K562 (cell line): ENCODE data around the gene PRKCE. TPM values are rescaled to one million over a fixed set of nuclear protein-coding genes. Genes with fewer than 3 reads are reported as not detected.

Experiments
- ATAC-seq: fragments of 200-7000 bp; cut with Tn5 transposase; 3 replicates; pipeline ENCODE4 v1.9.1; 2020; ENCODE audit warnings: moderate library complexity
- BruUV-seq: library from RNA; stranded (reverse); fragments of 400-500 nt; replicated peaks from 2 replicates; lab custom pipeline; 2021; lab: Mats Ljungman, UMichigan
- CTCF ChIA-PET: fragments of 300-600 bp; formaldehyde crosslinking; extraction: SDS; loops from one replicate; lab custom pipeline; 2021; ENCODE audit warnings: low intra/inter-chr PET ratio; lab: Yijun Ruan, JAX
- POLR2A ChIA-PET: fragments of 300-600, 350-650 bp; sonication (Branson Sonifier 250); formaldehyde crosslinking; extraction: SDS; loops from one replicate; lab custom pipeline; 2021; ENCODE audit warnings: antibody characterized with exemption, inconsistent platforms; lab: Yijun Ruan, JAX
- DNase-seq, 4 experiments: peaks; one replicate each; pipeline versions ENCODE4 v3.0.0 to v3.0.0-alpha.2; 2011 to 2018; ENCODE audit warnings: low spot score in 3 of 4, mixed read lengths in 3 of 4; ENCODE audit errors: extremely low read depth in 1 of 4
- FAIRE-seq: peaks from 2 replicates; lab custom pipeline; 2011; peaks lifted over from hg19 to GRCh38; lab: Jason Lieb, UNC
- H2AFZ ChIP-seq: 2 replicates; pipeline ENCODE4 v1.6.0; 2011; ENCODE audit warnings: low read depth, low read length, control low read depth, inconsistent platforms
- H3K27ac ChIP-seq: fragments of 200-600 bp; 3 replicates; pipeline ENCODE4 v1.8.0; 2011; ENCODE audit warnings: low read depth, mild to moderate bottlenecking, control low read depth, inconsistent platforms, low read length, moderate library complexity, mixed read lengths; ENCODE audit errors: extremely low read depth
- H3K27me3 ChIP-seq, 2 experiments: fragments of 300-600 bp in 1 of 2; 2 replicates in 1 of 2; 3 replicates in 1 of 2; pipeline versions ENCODE4 v1.6.0 to v1.8.0; 2011; ENCODE audit warnings: inconsistent platforms in 2 of 2, low read length in 2 of 2, mild to moderate bottlenecking in 1 of 2, mixed read lengths in 1 of 2, moderate library complexity in 1 of 2; ENCODE audit not compliant: control insufficient read depth in 2 of 2, insufficient read depth in 2 of 2
- H3K36me3 ChIP-seq: fragments of 300-600 bp; 3 replicates; pipeline ENCODE4 v1.8.0; 2011; ENCODE audit warnings: mild to moderate bottlenecking, low read length, inconsistent platforms; ENCODE audit not compliant: control insufficient read depth, insufficient read depth
- H3K4me1 ChIP-seq, 2 experiments: fragments of 200-600 bp in 1 of 2; replicated peaks in 1 of 2; 2 replicates in 1 of 2; 3 replicates in 1 of 2; pipeline versions ENCODE4 v1.5.1 to v1.8.0; 2011; ENCODE audit warnings: inconsistent platforms in 2 of 2, low read length in 2 of 2, mild to moderate bottlenecking in 1 of 2, mixed read lengths in 1 of 2, moderate library complexity in 1 of 2; ENCODE audit not compliant: control insufficient read depth in 2 of 2, insufficient read depth in 2 of 2
- H3K4me2 ChIP-seq: 2 replicates; pipeline ENCODE4 v1.6.1; 2011; ENCODE audit warnings: low read length, control low read depth, inconsistent platforms, mixed read lengths; ENCODE audit not compliant: insufficient read depth
- H3K4me3 ChIP-seq: fragments of 200-600 bp; sonication (generic), shearing (Covaris generic); 2 replicates; pipeline ENCODE4 v1.5.1; 2016; ENCODE audit warnings: control low read depth, inconsistent platforms
- H3K79me2 ChIP-seq: fragments of 200-600 bp; 3 replicates; pipeline ENCODE4 v1.8.0; 2011; ENCODE audit warnings: low read length, inconsistent platforms; ENCODE audit not compliant: control insufficient read depth, insufficient read depth
- H3K9ac ChIP-seq, 2 experiments: 2 replicates each; pipeline versions ENCODE4 v1.6.0 to v1.6.1; 2011; ENCODE audit warnings: low read depth in 2 of 2, low read length in 2 of 2, control low read depth in 1 of 2, inconsistent platforms in 1 of 2, mild to moderate bottlenecking in 1 of 2, mixed read lengths in 1 of 2; ENCODE audit not compliant: insufficient read depth in 1 of 2
- H3K9me1 ChIP-seq: one replicate; pipeline ENCODE4 v1.6.0; 2011; ENCODE audit warnings: inconsistent platforms, mild to moderate bottlenecking, low read length, moderate library complexity; ENCODE audit not compliant: control insufficient read depth, insufficient read depth
- H3K9me3 ChIP-seq: replicated peaks from 2 replicates; pipeline ENCODE4 v1.5.1; 2011; ENCODE audit warnings: low read depth, low read length, inconsistent platforms; ENCODE audit not compliant: control insufficient read depth, insufficient read depth
- H4K20me1 ChIP-seq: replicated peaks from 2 replicates; pipeline ENCODE4 v1.6.1; 2011; ENCODE audit warnings: low read length, inconsistent platforms, mixed read lengths; ENCODE audit not compliant: control insufficient read depth, insufficient read depth
- CREB1 ChIP-seq, 2 experiments: sonication (generic) in 1 of 2; formaldehyde crosslinking in 1 of 2; IDR thresholded peaks; 2 replicates each; pipeline versions ENCODE4 v1.6.1 to v1.8.0; 2012 to 2022; ENCODE audit warnings: inconsistent platforms in 1 of 2, mild to moderate bottlenecking in 1 of 2, missing genetic modification reagents in 1 of 2, moderate library complexity in 1 of 2
- HNRNPL ChIP-seq: fragments of 200-400 bp; formaldehyde crosslinking; IDR thresholded peaks from 2 replicates; pipeline ENCODE4 v1.6.1; 2017; ENCODE audit warnings: low read depth, mild to moderate bottlenecking, low read length
- SRSF1 ChIP-seq: fragments of 200-400 bp; formaldehyde crosslinking; IDR thresholded peaks from 2 replicates; pipeline ENCODE4 v1.6.1; 2017; ENCODE audit warnings: mild to moderate bottlenecking, low read depth, low read length, moderate library complexity
- TRIM24 ChIP-seq, 2 experiments: fragments of 450-650 bp; IDR thresholded peaks; 2 replicates each; pipeline ENCODE4 v1.6.1; 2016
- ZNF197 ChIP-seq: fragments of 200-800 bp; sonication (Bioruptor generic); IDR thresholded peaks from 2 replicates; pipeline ENCODE4 v1.6.1; 2016; ENCODE audit warnings: low read depth, missing genetic modification characterization, missing compliant biosample characterization
- WGBS: fragments of 100-300 bp; shearing (Covaris generic); methylation state at CpG from one replicate; pipeline ENCODE4 v1.1.6; 2016; ENCODE audit warnings: low coverage, mixed read lengths; ENCODE audit not compliant: insufficient coverage; ENCODE audit errors: missing lambda C conversion rate; 5-methylcytosine and 5-hydroxymethylcytosine counted together
- in situ Hi-C: fragments of 300-500 bp; cut with MboI; formaldehyde crosslinking; loops from 4 replicates; pipeline ENCODE4 v1.15.0; 2018; ENCODE audit warnings: inconsistent platforms, mixed read lengths
- intact Hi-C: fragments of 100-400 bp; cut with micrococcal nuclease; formaldehyde crosslinking; loops from 2 replicates; pipeline ENCODE4 v1.14.2; 2022
- polyA plus RNA-seq, 8 experiments: library from polyadenylated mRNA; depleted of rRNA in 4 of 8; stranded (reverse) in 5 of 8; unstranded in 3 of 8; fragments of >200 nt; fragmentation: Nextera tagmentation in 2 of 8; fragmentation: Illumina TruSeq in 1 of 8; extraction: Ambion mirVana in 2 of 8; extraction: Trizol in 1 of 8; gene quantifications; 2 replicates each; pipeline versions ENCODE4 v1.2.1 to v1.2.3, GENCODE V29; 2011 to 2014; ENCODE audit warnings: inconsistent platforms in 1 of 8, missing spikeins in 1 of 8
- total RNA-seq, 7 experiments: library from RNA; depleted of rRNA in 6 of 7; stranded (reverse); fragments of >200 nt in 6 of 7; fragmentation: Illumina TruSeq in 2 of 7; extraction: Trizol in 2 of 7; gene quantifications; 2 replicates each; pipeline versions ENCODE4 v1.2.1 to v1.2.3, GENCODE V29; 2011 to 2021; ENCODE audit warnings: low replicate concordance in 1 of 7

The PRKCE gene
- total and polyA plus RNA-seq, 9 of the 15 experiments (the other 6 are each of a cell fraction or from before 2014, with no cell fraction given): 0.06 to 1.0 (median 0.22) TPM; not detected in 1

DNA sequence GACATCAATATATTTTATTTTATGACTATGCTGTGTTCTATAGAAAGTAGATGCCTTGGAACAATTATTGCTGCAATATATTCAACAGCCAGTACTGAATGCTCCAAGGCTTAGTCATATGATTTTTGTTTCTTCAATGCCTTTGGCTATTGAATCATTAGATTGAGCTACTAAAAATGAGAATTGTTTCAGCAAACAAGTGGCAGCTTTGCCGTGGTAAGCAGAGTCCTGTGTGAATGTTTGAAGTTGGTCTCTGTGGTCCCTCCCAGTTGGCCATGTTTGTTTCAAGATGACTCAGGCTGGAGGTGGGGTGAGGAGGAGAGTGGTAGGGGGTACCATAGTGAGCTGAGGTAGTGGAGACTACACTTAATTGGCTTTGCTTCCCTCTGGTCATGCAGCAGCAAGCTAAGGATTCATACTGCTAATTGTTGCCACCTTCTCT, 447.2 kb downstream of the PRKCE start:
- Histone ChIP-seq H3K4me2 (no peak overlapping the region), H3K4me3 (no peak overlapping the region), H3K27ac (no peak overlapping the region), H3K27me3 (peaks cover 14 to 20% of the 10 kb centered on the region in 2 experiments; a peak in 4 of 5 replicates), H3K79me2 (no peaks in the 10 kb centered on the region), H3K9me1 (no peaks in the 10 kb centered on the region), H3K4me1 (peaks cover 0 to 8% of the 10 kb centered on the region in 2 experiments; a peak in 1 of 5 replicates), H3K36me3 (no peaks in the 10 kb centered on the region), H3K9ac (no peak overlapping the region), H2AFZ (no peak overlapping the region), H3K9me3 (no peaks in the 10 kb centered on the region), H4K20me1 (no peaks in the 10 kb centered on the region; the same call in 1 of the 2 replicates)
- TF ChIP-seq TRIM24 (IDR thresholded peaks at IDR 0.05) (no peak), SRSF1 (no peak), ZNF197 (CRISPR knock-in tag) (no peak), HNRNPL (no peak), CREB1 (IDR thresholded peaks at IDR 0.05) (no peak), CREB1 (CRISPR knock-in tag; IDR thresholded peaks at IDR 0.05) (no peak)
- DNase-seq: no peak
- BruUV-seq: no TSS peak
- CTCF ChIA-PET: no interaction called here
- POLR2A ChIA-PET: no interaction called here
- intact Hi-C loops (no loop called here), in situ Hi-C loops (no loop called here)
- ATAC-seq: no peak
- 0% methylated on average over 1 of the region's 1 CpG for WGBS
- FAIRE-seq: no peak
